Tibial artery (tissue), 4 donors: ENCODE results near the gene OR52R1.
"Not testable (repeated sequence)": the region's sequence is repeated elsewhere in the genome, so short reads cannot be mapped to it uniquely, and the experiment has no call there.

Experiments
- DNase-seq, 2 donors: peaks; one replicate each; pipeline ENCODE4 v3.0.0-alpha.2; 2019
- H3K27ac ChIP-seq, 2 donors: fragments of 200-600 bp; sonication (generic) in 1 of 2; 1 replicate in 1 of 2; 2 replicates in 1 of 2; pipeline ENCODE4 v1.5.1; 2018 to 2019; ENCODE audit warnings: mild to moderate bottlenecking in 1 of 2
- H3K27me3 ChIP-seq, 2 donors: fragments of 200-600 bp; sonication (generic) in 1 of 2; one replicate each; pipeline versions ENCODE4 v1.5.1 to v1.6.0; 2016 to 2019
- H3K36me3 ChIP-seq, 3 donors: fragments of 200-600 bp; sonication (generic) in 2 of 3; one replicate each; pipeline ENCODE4 v1.5.1; 2016 to 2019; ENCODE audit warnings: mild to moderate bottlenecking in 2 of 3
- H3K4me1 ChIP-seq, 4 donors: fragments of 200-600 bp; sonication (generic) in 2 of 4; 1 replicate in 3 of 4; 2 replicates in 1 of 4; pipeline ENCODE4 v1.5.1; 2016 to 2019
- H3K4me3 ChIP-seq, 2 donors: fragments of 200-600 bp; sonication (generic) in 1 of 2; 1 replicate in 1 of 2; 2 replicates in 1 of 2; pipeline ENCODE4 v1.5.1; 2018 to 2019; ENCODE audit warnings: mild to moderate bottlenecking in 2 of 2
- H3K9me3 ChIP-seq, 3 donors: fragments of 200-600 bp; sonication (generic) in 1 of 3; one replicate each; pipeline ENCODE4 v1.5.1; 2016 to 2019
- intact Hi-C: fragments of 100-400 bp; cut with DNase I; formaldehyde crosslinking; loops from one replicate; pipeline ENCODE4 v1.15.0; 2023; ENCODE audit warnings: low total_unique reads
- TF ChIP-seq, protein P1 (sequence below), 2 experiments: fragments of 200-600 bp in 1 of 2; fragments of 450-650 bp in 1 of 2; IDR thresholded peaks; one replicate each; pipeline ENCODE4 v1.5.1; 2017 to 2019; ENCODE audit warnings: antibody characterized with exemption in 2 of 2, mild to moderate bottlenecking in 1 of 2, moderate library complexity in 1 of 2

Gene OR52R1

DNA sequence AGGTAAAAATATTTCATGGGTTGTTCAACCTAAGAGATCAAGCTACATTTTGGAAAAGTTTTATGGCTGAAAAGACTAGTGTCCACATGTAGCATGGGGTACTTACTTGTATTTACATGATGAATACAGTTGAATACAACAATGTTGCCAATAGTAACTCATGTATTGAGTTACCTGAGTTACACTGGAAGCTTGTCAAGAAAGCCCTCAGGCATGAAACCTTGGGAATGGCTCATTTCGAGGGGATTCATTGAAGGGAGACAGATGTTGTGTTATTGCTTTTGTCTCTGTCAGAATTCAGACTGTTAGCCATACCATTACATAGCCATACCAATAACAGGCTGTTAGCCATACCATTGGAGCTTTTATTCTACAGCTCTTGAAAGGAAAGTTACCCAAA lies 26.2 kb upstream of the OR52R1 start:
- H3K27me3 ChIP-seq, result no peaks in the 10 kb centered on the region
- H3K4me3 ChIP-seq, result no peak overlapping the region
- H3K9me3 ChIP-seq, result no peaks in the 10 kb centered on the region
- H3K36me3 ChIP-seq, result no peaks in the 10 kb centered on the region
- no peaks in the 10 kb centered on the region for H3K4me1 ChIP-seq
- intact Hi-C loops, result no loop called here
- no peak for DNase-seq
- TF ChIP-seq, protein P1, sequence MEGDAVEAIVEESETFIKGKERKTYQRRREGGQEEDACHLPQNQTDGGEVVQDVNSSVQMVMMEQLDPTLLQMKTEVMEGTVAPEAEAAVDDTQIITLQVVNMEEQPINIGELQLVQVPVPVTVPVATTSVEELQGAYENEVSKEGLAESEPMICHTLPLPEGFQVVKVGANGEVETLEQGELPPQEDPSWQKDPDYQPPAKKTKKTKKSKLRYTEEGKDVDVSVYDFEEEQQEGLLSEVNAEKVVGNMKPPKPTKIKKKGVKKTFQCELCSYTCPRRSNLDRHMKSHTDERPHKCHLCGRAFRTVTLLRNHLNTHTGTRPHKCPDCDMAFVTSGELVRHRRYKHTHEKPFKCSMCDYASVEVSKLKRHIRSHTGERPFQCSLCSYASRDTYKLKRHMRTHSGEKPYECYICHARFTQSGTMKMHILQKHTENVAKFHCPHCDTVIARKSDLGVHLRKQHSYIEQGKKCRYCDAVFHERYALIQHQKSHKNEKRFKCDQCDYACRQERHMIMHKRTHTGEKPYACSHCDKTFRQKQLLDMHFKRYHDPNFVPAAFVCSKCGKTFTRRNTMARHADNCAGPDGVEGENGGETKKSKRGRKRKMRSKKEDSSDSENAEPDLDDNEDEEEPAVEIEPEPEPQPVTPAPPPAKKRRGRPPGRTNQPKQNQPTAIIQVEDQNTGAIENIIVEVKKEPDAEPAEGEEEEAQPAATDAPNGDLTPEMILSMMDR (IDR thresholded peaks at IDR 0.05), result no peak
- no peak overlapping the region for H3K27ac ChIP-seq

DNA sequence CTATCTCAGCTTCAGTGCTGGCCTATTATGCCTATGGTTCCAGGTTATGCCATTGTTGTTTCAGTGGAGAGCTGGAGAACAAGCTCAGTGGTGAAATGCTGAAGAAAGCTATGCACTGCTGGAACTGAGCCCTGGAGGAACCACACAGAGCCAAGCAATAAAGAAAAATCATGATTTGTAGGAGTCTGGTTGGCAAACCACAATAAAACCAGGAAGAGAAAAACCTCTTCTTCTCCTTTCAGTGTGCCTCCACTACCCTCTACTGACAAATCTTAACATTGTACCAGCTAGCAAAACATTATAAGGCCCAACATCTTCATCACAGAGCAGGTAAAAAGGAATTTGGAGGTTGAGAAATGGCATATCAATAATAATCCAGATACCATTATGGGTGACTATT lies 22.2 kb upstream of the OR52R1 start:
- DNase-seq, result no peak
- TF ChIP-seq, protein P1 (IDR thresholded peaks at IDR 0.05), result peak; percentile 55 to 60
- intact Hi-C loops, result loop anchor here (5.0 kb wide), 1 partner anchor 189 kb away; the partner anchor contains the start of gene OR51D1
- H3K4me3 ChIP-seq, result no peak overlapping the region
- no peaks in the 10 kb centered on the region for H3K27me3 ChIP-seq
- no peaks in the 10 kb centered on the region for H3K9me3 ChIP-seq
- no peaks in the 10 kb centered on the region for H3K36me3 ChIP-seq
- no peak overlapping the region for H3K27ac ChIP-seq
- H3K4me1 ChIP-seq, result no peaks in the 10 kb centered on the region

DNA sequence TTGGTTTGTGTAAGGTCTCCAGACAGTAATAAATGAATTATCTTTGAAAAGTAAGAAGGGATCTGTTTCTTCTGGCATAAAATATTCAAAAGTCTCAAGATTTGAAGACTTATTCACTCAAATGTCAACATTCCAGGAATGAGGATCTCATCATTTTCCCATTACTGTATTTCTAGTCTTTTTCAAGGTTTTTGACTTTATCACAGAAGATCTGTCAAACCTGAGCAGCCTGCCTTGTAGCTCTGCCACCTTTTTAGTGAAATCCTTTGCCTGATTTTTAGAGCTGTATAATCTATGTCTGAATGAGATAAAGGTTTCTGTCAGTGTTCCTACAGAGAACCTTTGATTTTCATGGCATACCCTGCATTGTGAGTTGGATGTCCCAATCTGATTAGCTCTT lies 21.0 kb upstream of the OR52R1 start:
- Histone ChIP-seq H3K9me3 (no peaks in the 10 kb centered on the region), H3K27me3 (no peaks in the 10 kb centered on the region), H3K4me3 (no peak overlapping the region), H3K36me3 (no peaks in the 10 kb centered on the region), H3K27ac (no peak overlapping the region), H3K4me1 (no peaks in the 10 kb centered on the region)
- TF ChIP-seq, protein P1 (IDR thresholded peaks at IDR 0.05), result no peak
- DNase-seq, result no peak
- intact Hi-C loops, result loop anchor here (5.0 kb wide), 1 partner anchor 188 kb away; the partner anchor contains the start of gene OR51D1

DNA sequence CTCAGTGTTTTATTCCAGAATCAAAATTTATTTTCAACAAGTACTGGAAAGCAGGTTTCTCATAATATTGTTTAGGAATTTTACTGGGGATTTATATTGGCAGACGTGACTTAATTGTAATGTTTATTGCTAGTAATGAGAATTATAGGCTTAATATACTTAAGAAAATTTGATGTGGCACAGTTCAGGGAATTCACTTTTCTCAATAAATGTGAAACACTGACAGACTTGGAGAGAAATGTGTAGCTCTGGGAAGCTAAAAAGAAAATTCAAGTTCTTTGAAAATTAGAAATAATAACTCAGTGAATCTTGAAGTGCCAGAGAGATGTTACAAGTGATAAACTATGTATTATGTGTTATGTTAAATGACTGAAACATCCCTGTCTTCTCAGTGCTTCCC lies 16.8 kb upstream of the OR52R1 start, which contains the start of gene OR51F2:
Gene OR51F2 (plus strand): TSS at position 301 of the 400 bp plus-strand sequence. CDS start 101 bp downstream, outside the sequence.
- no peak within 1 kb of the TSS for H3K27ac ChIP-seq
- H3K27me3 ChIP-seq, result no peaks in the 10 kb centered on the region
- intact Hi-C loops, result no loop called here
- H3K4me1 ChIP-seq, result no peaks in the 10 kb centered on the region
- H3K36me3 ChIP-seq, result no peaks in the 10 kb centered on the region
- no peaks in the 10 kb centered on the region for H3K9me3 ChIP-seq
- TF ChIP-seq, protein P1 (IDR thresholded peaks at IDR 0.05), result no peak
- no peak for DNase-seq
- no peak within 1 kb of the TSS for H3K4me3 ChIP-seq

DNA sequence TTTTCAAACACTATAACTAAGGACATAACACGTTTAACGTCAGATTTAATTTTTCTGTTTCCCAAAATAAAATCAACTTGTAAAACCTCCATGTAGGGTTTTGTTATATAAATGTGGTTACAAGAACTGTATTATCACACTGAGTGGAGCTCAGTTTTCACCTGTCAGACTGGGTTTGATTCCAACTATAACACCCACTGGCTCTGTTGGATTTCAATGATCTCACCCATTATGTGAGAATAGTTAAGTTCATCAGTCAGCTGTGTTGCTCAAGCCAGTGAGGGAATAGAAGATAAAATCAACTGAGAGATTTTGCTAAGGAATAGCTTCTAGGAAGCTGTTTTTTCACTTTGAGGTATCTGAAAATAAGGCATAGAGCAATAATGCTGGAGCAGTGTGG lies 5.1 kb upstream of the OR52R1 start:
- no peaks in the 10 kb centered on the region for H3K4me1 ChIP-seq
- no peaks in the 10 kb centered on the region for H3K27me3 ChIP-seq
- no peak for DNase-seq
- H3K27ac ChIP-seq, result no peak overlapping the region
- intact Hi-C loops, result no loop called here
- no peaks in the 10 kb centered on the region for H3K36me3 ChIP-seq
- H3K4me3 ChIP-seq, result no peak overlapping the region
- no peaks in the 10 kb centered on the region for H3K9me3 ChIP-seq
- TF ChIP-seq, protein P1 (IDR thresholded peaks at IDR 0.05), result no peak

DNA sequence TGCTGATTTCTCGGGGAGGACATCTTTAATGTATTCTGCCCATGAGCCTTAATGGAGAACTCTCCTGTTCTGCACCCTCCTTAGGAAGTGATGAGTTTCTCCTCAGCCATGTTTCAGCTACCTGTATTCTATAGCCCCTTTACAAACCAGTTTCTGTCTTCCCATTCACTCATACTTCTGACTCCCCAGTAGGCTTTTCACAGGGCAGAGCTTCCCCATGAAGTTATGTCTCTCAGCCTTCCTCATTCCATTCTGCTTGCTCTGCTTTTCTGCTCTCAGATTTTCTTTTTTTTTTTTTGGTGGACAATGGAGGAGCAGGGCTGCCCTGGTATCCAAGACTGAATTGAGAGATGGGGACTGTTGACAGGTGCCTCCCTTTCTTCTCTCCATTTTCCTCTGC lies 4.3 kb upstream of the OR52R1 start:
- no peaks in the 10 kb centered on the region for H3K36me3 ChIP-seq
- no peaks in the 10 kb centered on the region for H3K9me3 ChIP-seq
- H3K4me3 ChIP-seq, result no peak overlapping the region
- H3K4me1 ChIP-seq, result no peaks in the 10 kb centered on the region
- no peaks in the 10 kb centered on the region for H3K27me3 ChIP-seq
- no peak for DNase-seq
- intact Hi-C loops, result no loop called here
- TF ChIP-seq, protein P1 (IDR thresholded peaks at IDR 0.05), result no peak
- H3K27ac ChIP-seq, result no peak overlapping the region

DNA sequence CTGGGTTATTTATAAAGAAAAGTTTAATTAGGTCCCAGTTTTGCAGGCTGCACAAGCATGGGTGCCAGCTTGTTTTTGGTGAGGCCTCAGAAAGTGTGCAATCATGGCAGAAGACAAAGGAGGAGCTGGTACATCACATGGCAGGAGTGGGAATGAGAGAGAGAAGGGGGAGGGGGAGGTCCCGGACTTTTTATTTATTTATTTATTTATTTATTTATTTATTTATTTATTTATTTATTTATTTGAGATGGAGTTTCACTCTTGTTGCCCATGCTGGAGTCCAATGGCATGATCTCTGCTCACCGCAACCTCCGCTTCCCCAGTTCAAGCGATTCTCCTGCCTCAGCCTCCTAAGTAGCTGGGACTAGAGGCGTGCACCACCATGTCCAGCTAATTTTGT lies 2.9 kb downstream of the OR52R1 start:
- H3K27ac ChIP-seq, H3K27me3 ChIP-seq, H3K9me3 ChIP-seq, H3K36me3 ChIP-seq, intact Hi-C loops, DNase-seq, H3K4me1 ChIP-seq, H3K4me3 ChIP-seq: not testable (repeated sequence)
